HepG2 (cell line): Measurements from ENCODE around the gene RNF5.

Experiments
- CTCF ChIP-seq: sonication (generic); formaldehyde crosslinking; IDR thresholded peaks from 2 replicates; pipeline ENCODE4 v1.5.0; 2020; ENCODE audit warnings: mild to moderate bottlenecking, missing genetic modification reagents, moderate library complexity
- FOXK1 ChIP-seq: sonication (generic); formaldehyde crosslinking; IDR thresholded peaks from 2 replicates; pipeline ENCODE4 v1.4.0; 2020; ENCODE audit warnings: low read depth, missing genetic modification reagents, borderline replicate concordance
- IKZF4 ChIP-seq: sonication (generic); formaldehyde crosslinking; IDR thresholded peaks from 2 replicates; pipeline ENCODE4 v1.5.1; 2020; ENCODE audit warnings: borderline replicate concordance, mild to moderate bottlenecking, low read depth, missing genetic modification reagents; ENCODE audit errors: not compliant biosample characterization
- MTERF4 ChIP-seq: sonication (generic); formaldehyde crosslinking; IDR thresholded peaks from 2 replicates; pipeline ENCODE4 v1.8.0; 2023; ENCODE audit warnings: mild to moderate bottlenecking, missing genetic modification reagents
- NFE2L1 ChIP-seq: sonication (generic); formaldehyde crosslinking; IDR thresholded peaks from 2 replicates; pipeline ENCODE4 v1.4.0; 2020; ENCODE audit warnings: missing genetic modification reagents, mild to moderate bottlenecking, borderline replicate concordance
- YY1 ChIP-seq: IDR thresholded peaks from 2 replicates; pipeline ENCODE4 v1.6.1; 2011; ENCODE audit warnings: low read length, low read depth, moderate library complexity, mild to moderate bottlenecking; ENCODE audit not compliant: insufficient read depth, insufficient replicate concordance
- ZBTB43 ChIP-seq: sonication (generic); formaldehyde crosslinking; conservative IDR thresholded peaks from 2 replicates; pipeline ENCODE4 v1.4.0; 2020; ENCODE audit warnings: missing genetic modification reagents
- ZNF431 ChIP-seq: sonication (generic); formaldehyde crosslinking; IDR thresholded peaks from 2 replicates; pipeline ENCODE4 v1.9.0; 2022; ENCODE audit warnings: missing genetic modification reagents, low read depth, mild to moderate bottlenecking, borderline replicate concordance

- TF ChIP-seq CTCF (CRISPR knock-in tag) (no peak), FOXK1 (CRISPR knock-in tag) (no peak), ZBTB43 (CRISPR knock-in tag) (no peak), NFE2L1 (CRISPR knock-in tag) (no peak), ZNF431 (CRISPR knock-in tag) (no peak), IKZF4 (CRISPR knock-in tag) (no peak), YY1 (no peak), MTERF4 (no peak)
Measured at GRCh38 chr6:32156891-32157290, 21.3 kb upstream of the RNF5 start.
